Sigmoid colon (tissue), 7 donors: Measurements from ENCODE around the gene CNDP1. TPM values are rescaled to one million over a fixed set of nuclear protein-coding genes. Genes with fewer than 3 reads are reported as not detected.
A peak's percentile ranks its signal among the peaks of the same experiment; 100 is the strongest.

ENCODE experiments used
- DNase-seq: peaks from one replicate; pipeline ENCODE4 v3.0.0-alpha.2; 2019
- H3K27ac ChIP-seq, 4 donors: fragments of 200-600 bp; sonication (generic); one replicate each; pipeline ENCODE4 v1.5.1; 2016 to 2019; ENCODE audit warnings: mild to moderate bottlenecking in 1 of 4
- H3K27me3 ChIP-seq, 3 donors: fragments of 200-600 bp; sonication (generic); one replicate each; pipeline ENCODE4 v1.5.1; 2019; ENCODE audit warnings: mild to moderate bottlenecking in 1 of 3
- H3K36me3 ChIP-seq, 4 donors: fragments of 200-600 bp; sonication (generic); one replicate each; pipeline ENCODE4 v1.5.1; 2016 to 2019
- H3K4me1 ChIP-seq, 4 donors: fragments of 200-600 bp; sonication (generic); one replicate each; pipeline ENCODE4 v1.5.1; 2017 to 2019
- H3K4me3 ChIP-seq, 4 donors: fragments of 200-600 bp; sonication (generic); one replicate each; pipeline ENCODE4 v1.5.1; 2017 to 2019; ENCODE audit warnings: mild to moderate bottlenecking in 2 of 4, moderate library complexity in 1 of 4
- H3K9me3 ChIP-seq, 4 donors: fragments of 200-600 bp in 3 of 4; sonication (generic) in 3 of 4; one replicate each; pipeline versions ENCODE4 v1.5.1 to v1.6.1; 2013 to 2019
- CTCF ChIP-seq, 4 experiments: fragments of 450-650 bp in 3 of 4; fragments of 200-600 bp in 1 of 4; IDR thresholded peaks; one replicate each; pipeline ENCODE4 v1.5.1; 2016 to 2019; ENCODE audit warnings: antibody characterized with exemption in 4 of 4, mild to moderate bottlenecking in 3 of 4, moderate library complexity in 2 of 4
- EP300 ChIP-seq, 4 donors: sonication (generic); formaldehyde crosslinking; IDR thresholded peaks; one replicate each; pipeline ENCODE4 v1.6.1; 2017; ENCODE audit warnings: antibody characterized with exemption in 4 of 4
- POLR2A ChIP-seq, 2 donors: fragments of 450-650 bp; IDR thresholded peaks; one replicate each; pipeline ENCODE4 v1.6.1; 2016; ENCODE audit warnings: antibody characterized with exemption in 2 of 2, mild to moderate bottlenecking in 2 of 2, moderate library complexity in 2 of 2
- POLR2AphosphoS5 ChIP-seq, 4 donors: sonication (generic); formaldehyde crosslinking; IDR thresholded peaks; one replicate each; pipeline ENCODE4 v1.6.1; 2017; ENCODE audit warnings: antibody characterized with exemption in 4 of 4
- WGBS, 2 donors: extraction: QIAGEN DNeasy Blood & Tissue Kit; methylation state at CpG; one replicate each; pipeline ENCODE4 v1.1.7; 2013; 5-methylcytosine and 5-hydroxymethylcytosine counted together
- intact Hi-C: fragments of 100-400 bp; cut with DNase I; formaldehyde crosslinking; loops from one replicate; pipeline ENCODE4 v1.15.1; 2023
- polyA plus RNA-seq, 3 donors: library from polyadenylated mRNA; stranded (reverse); fragments of 200-250 nt; gene quantifications; one replicate each; pipeline ENCODE4 v1.2.3, GENCODE V29; 2013
- total RNA-seq, 4 donors: library from RNA; depleted of rRNA; stranded (reverse); fragments of >200 nt; gene quantifications; one replicate each; pipeline ENCODE4 v1.1.0, GENCODE V29; 2016
- donor health status: healthy with polysubstance abuse.
- donor health status: Bipolar disorder and iron deficiency.
- donor health status: healthy.

CNDP1 gene
- total and polyA plus RNA-seq, 7 donors = 0.10 to 0.60 TPM; not detected in 5

- no peaks in the 10 kb centered on the region for H3K9me3 ChIP-seq
- peaks cover 0 to under 1% (median 0%) of the 10 kb centered on the region in 4 donors for H3K4me1 ChIP-seq
- WGBS, 2 donors = 55 to 78% methylated on average over 15 of the region's 15 CpGs
- no peak overlapping the region for H3K4me3 ChIP-seq
- TF ChIP-seq POLR2A (IDR thresholded peaks at IDR 0.05) = no peak
- no peak for TF ChIP-seq EP300 (IDR thresholded peaks at IDR 0.05)
- no peak for TF ChIP-seq CTCF (IDR thresholded peaks at IDR 0.05)
- TF ChIP-seq POLR2AphosphoS5 (IDR thresholded peaks at IDR 0.05) = no peak
- intact Hi-C loops = no loop called here
- peak; percentile 35 for DNase-seq
- H3K27me3 ChIP-seq = no peaks in the 10 kb centered on the region
- H3K27ac ChIP-seq = no peak overlapping the region
- H3K36me3 ChIP-seq = peaks cover 10 to 81% (median 66%) of the 10 kb centered on the region in 4 donors
Observed at GRCh38 chr18:74517236-74517630, 17.1 kb upstream of the CNDP1 start.

- 84 to 85% methylated on average over 32 of the region's 32 CpGs for WGBS, 2 donors
- no peak overlapping the region for H3K27ac ChIP-seq
- no peaks in the 10 kb centered on the region for H3K27me3 ChIP-seq
- H3K4me3 ChIP-seq = no peak overlapping the region
- intact Hi-C loops = no loop called here
- TF ChIP-seq CTCF (IDR thresholded peaks at IDR 0.05) (no peak), POLR2A (IDR thresholded peaks at IDR 0.05) (no peak), POLR2AphosphoS5 (IDR thresholded peaks at IDR 0.05) (no peak), EP300 (IDR thresholded peaks at IDR 0.05) (no peak)
- no peaks in the 10 kb centered on the region for H3K9me3 ChIP-seq
- H3K4me1 ChIP-seq = peaks cover 0 to 14% (median 2%) of the 10 kb centered on the region in 4 donors
- H3K36me3 ChIP-seq = peaks cover 10 to 66% (median 56%) of the 10 kb centered on the region in 4 donors
- DNase-seq = peak; percentile 50
Observed at GRCh38 chr18:74518456-74519295, 15.6 kb upstream of the CNDP1 start.

GRCh38 chr18:74519320-74520095, 14.8 kb upstream of the CNDP1 start:
- peak; percentile 59 for DNase-seq
- 89 to 93% methylated on average over 18 of the region's 18 CpGs for WGBS, 2 donors
- H3K27me3 ChIP-seq = no peaks in the 10 kb centered on the region
- no peaks in the 10 kb centered on the region for H3K9me3 ChIP-seq
- H3K27ac ChIP-seq = no peak overlapping the region
- H3K4me3 ChIP-seq = no peak overlapping the region
- TF ChIP-seq POLR2AphosphoS5 (IDR thresholded peaks at IDR 0.05) (no peak), EP300 (IDR thresholded peaks at IDR 0.05) (no peak), POLR2A (IDR thresholded peaks at IDR 0.05) (no peak), CTCF (IDR thresholded peaks at IDR 0.05) (no peak)
- H3K4me1 ChIP-seq = peaks cover 0 to 22% (median 10%) of the 10 kb centered on the region in 4 donors
- intact Hi-C loops = no loop called here
- peaks cover 10 to 64% (median 52%) of the 10 kb centered on the region in 4 donors for H3K36me3 ChIP-seq

- no peak for TF ChIP-seq CTCF (IDR thresholded peaks at IDR 0.05)
- TF ChIP-seq POLR2A (IDR thresholded peaks at IDR 0.05) = no peak
- TF ChIP-seq EP300 (IDR thresholded peaks at IDR 0.05) = no peak
- no peaks in the 10 kb centered on the region for H3K9me3 ChIP-seq
- no peak overlapping the region for H3K27ac ChIP-seq
- WGBS, 2 donors = 88 to 90% methylated on average over 14 of the region's 14 CpGs
- peaks cover 10 to 57% (median 47%) of the 10 kb centered on the region in 4 donors for H3K36me3 ChIP-seq
- peak; percentile 40 for DNase-seq
- no peak overlapping the region for H3K4me3 ChIP-seq
- intact Hi-C loops = no loop called here
- peaks cover 0 to 23% (median 12%) of the 10 kb centered on the region in 4 donors for H3K4me1 ChIP-seq
- H3K27me3 ChIP-seq = no peaks in the 10 kb centered on the region
Observed at GRCh38 chr18:74520096-74520833, 14.0 kb upstream of the CNDP1 start.
